K562 (cell line): ENCODE measurements around the gene VWF. TPM values are rescaled to one million over a fixed set of nuclear protein-coding genes. Genes with fewer than 3 reads are reported as not detected.
A peak's percentile ranks its signal among the peaks of the same experiment; 100 is the strongest.

ENCODE experiments used
- ATAC-seq: fragments of 200-7000 bp; cut with Tn5 transposase; 3 replicates; pipeline ENCODE4 v1.9.1; 2020; ENCODE audit warnings: moderate library complexity
- BruUV-seq: library from RNA; stranded (reverse); fragments of 400-500 nt; replicated peaks from 2 replicates; lab custom pipeline; 2021; lab: Mats Ljungman, UMichigan
- CTCF ChIA-PET: fragments of 300-600 bp; formaldehyde crosslinking; extraction: SDS; loops from one replicate; lab custom pipeline; 2021; ENCODE audit warnings: low intra/inter-chr PET ratio; lab: Yijun Ruan, JAX
- POLR2A ChIA-PET: fragments of 300-600, 350-650 bp; sonication (Branson Sonifier 250); formaldehyde crosslinking; extraction: SDS; loops from one replicate; lab custom pipeline; 2021; ENCODE audit warnings: antibody characterized with exemption, inconsistent platforms; lab: Yijun Ruan, JAX
- DNase-seq, 4 experiments: peaks; one replicate each; pipeline versions ENCODE4 v3.0.0 to v3.0.0-alpha.2; 2011 to 2018; ENCODE audit warnings: low spot score in 3 of 4, mixed read lengths in 3 of 4; ENCODE audit errors: extremely low read depth in 1 of 4
- FAIRE-seq: peaks from 2 replicates; lab custom pipeline; 2011; peaks lifted over from hg19 to GRCh38; lab: Jason Lieb, UNC
- H2AFZ ChIP-seq: 2 replicates; pipeline ENCODE4 v1.6.0; 2011; ENCODE audit warnings: low read depth, low read length, control low read depth, inconsistent platforms
- H3K27ac ChIP-seq: fragments of 200-600 bp; 3 replicates; pipeline ENCODE4 v1.8.0; 2011; ENCODE audit warnings: low read depth, mild to moderate bottlenecking, control low read depth, inconsistent platforms, low read length, moderate library complexity, mixed read lengths; ENCODE audit errors: extremely low read depth
- H3K27me3 ChIP-seq, 2 experiments: fragments of 300-600 bp in 1 of 2; 2 replicates in 1 of 2; 3 replicates in 1 of 2; pipeline versions ENCODE4 v1.6.0 to v1.8.0; 2011; ENCODE audit warnings: inconsistent platforms in 2 of 2, low read length in 2 of 2, mild to moderate bottlenecking in 1 of 2, mixed read lengths in 1 of 2, moderate library complexity in 1 of 2; ENCODE audit not compliant: control insufficient read depth in 2 of 2, insufficient read depth in 2 of 2
- H3K36me3 ChIP-seq: fragments of 300-600 bp; 3 replicates; pipeline ENCODE4 v1.8.0; 2011; ENCODE audit warnings: mild to moderate bottlenecking, low read length, inconsistent platforms; ENCODE audit not compliant: control insufficient read depth, insufficient read depth
- H3K4me1 ChIP-seq, 2 experiments: fragments of 200-600 bp in 1 of 2; replicated peaks in 1 of 2; 2 replicates in 1 of 2; 3 replicates in 1 of 2; pipeline versions ENCODE4 v1.5.1 to v1.8.0; 2011; ENCODE audit warnings: inconsistent platforms in 2 of 2, low read length in 2 of 2, mild to moderate bottlenecking in 1 of 2, mixed read lengths in 1 of 2, moderate library complexity in 1 of 2; ENCODE audit not compliant: control insufficient read depth in 2 of 2, insufficient read depth in 2 of 2
- H3K4me2 ChIP-seq: 2 replicates; pipeline ENCODE4 v1.6.1; 2011; ENCODE audit warnings: low read length, control low read depth, inconsistent platforms, mixed read lengths; ENCODE audit not compliant: insufficient read depth
- H3K4me3 ChIP-seq: fragments of 200-600 bp; sonication (generic), shearing (Covaris generic); 2 replicates; pipeline ENCODE4 v1.5.1; 2016; ENCODE audit warnings: control low read depth, inconsistent platforms
- H3K79me2 ChIP-seq: fragments of 200-600 bp; 3 replicates; pipeline ENCODE4 v1.8.0; 2011; ENCODE audit warnings: low read length, inconsistent platforms; ENCODE audit not compliant: control insufficient read depth, insufficient read depth
- H3K9ac ChIP-seq, 2 experiments: 2 replicates each; pipeline versions ENCODE4 v1.6.0 to v1.6.1; 2011; ENCODE audit warnings: low read depth in 2 of 2, low read length in 2 of 2, control low read depth in 1 of 2, inconsistent platforms in 1 of 2, mild to moderate bottlenecking in 1 of 2, mixed read lengths in 1 of 2; ENCODE audit not compliant: insufficient read depth in 1 of 2
- H3K9me1 ChIP-seq: one replicate; pipeline ENCODE4 v1.6.0; 2011; ENCODE audit warnings: inconsistent platforms, mild to moderate bottlenecking, low read length, moderate library complexity; ENCODE audit not compliant: control insufficient read depth, insufficient read depth
- H3K9me3 ChIP-seq: replicated peaks from 2 replicates; pipeline ENCODE4 v1.5.1; 2011; ENCODE audit warnings: low read depth, low read length, inconsistent platforms; ENCODE audit not compliant: control insufficient read depth, insufficient read depth
- H4K20me1 ChIP-seq: replicated peaks from 2 replicates; pipeline ENCODE4 v1.6.1; 2011; ENCODE audit warnings: low read length, inconsistent platforms, mixed read lengths; ENCODE audit not compliant: control insufficient read depth, insufficient read depth
- DMBX1 ChIP-seq: fragments of 250-450 bp; sonication (Bioruptor Pico); IDR thresholded peaks from 2 replicates; pipeline ENCODE4 v1.8.0; 2022; ENCODE audit warnings: inconsistent platforms, mild to moderate bottlenecking, moderate library complexity, borderline replicate concordance
- HNRNPK ChIP-seq: fragments of 200-400 bp; formaldehyde crosslinking; IDR thresholded peaks from one replicate; pipeline ENCODE4 v1.6.1; 2018; ENCODE audit warnings: mild to moderate bottlenecking, low read depth, low read length; ENCODE audit not compliant: poor library complexity, severe bottlenecking
- MAFG ChIP-seq: fragments of 450-650 bp; conservative IDR thresholded peaks from 2 replicates; pipeline ENCODE4 v1.6.1; 2016; ENCODE audit warnings: missing genetic modification characterization, missing compliant biosample characterization
- MTA2 ChIP-seq: fragments of 450-650 bp; IDR thresholded peaks from 2 replicates; pipeline ENCODE4 v1.6.1; 2016; ENCODE audit warnings: low read depth
- WGBS: fragments of 100-300 bp; shearing (Covaris generic); methylation state at CpG from one replicate; pipeline ENCODE4 v1.1.6; 2016; ENCODE audit warnings: low coverage, mixed read lengths; ENCODE audit not compliant: insufficient coverage; ENCODE audit errors: missing lambda C conversion rate; 5-methylcytosine and 5-hydroxymethylcytosine counted together
- in situ Hi-C: fragments of 300-500 bp; cut with MboI; formaldehyde crosslinking; loops from 4 replicates; pipeline ENCODE4 v1.15.0; 2018; ENCODE audit warnings: inconsistent platforms, mixed read lengths
- intact Hi-C: fragments of 100-400 bp; cut with micrococcal nuclease; formaldehyde crosslinking; loops from 2 replicates; pipeline ENCODE4 v1.14.2; 2022
- polyA plus RNA-seq, 8 experiments: library from polyadenylated mRNA; depleted of rRNA in 4 of 8; stranded (reverse) in 5 of 8; unstranded in 3 of 8; fragments of >200 nt; fragmentation: Nextera tagmentation in 2 of 8; fragmentation: Illumina TruSeq in 1 of 8; extraction: Ambion mirVana in 2 of 8; extraction: Trizol in 1 of 8; gene quantifications; 2 replicates each; pipeline versions ENCODE4 v1.2.1 to v1.2.3, GENCODE V29; 2011 to 2014; ENCODE audit warnings: inconsistent platforms in 1 of 8, missing spikeins in 1 of 8
- total RNA-seq, 7 experiments: library from RNA; depleted of rRNA in 6 of 7; stranded (reverse); fragments of >200 nt in 6 of 7; fragmentation: Illumina TruSeq in 2 of 7; extraction: Trizol in 2 of 7; gene quantifications; 2 replicates each; pipeline versions ENCODE4 v1.2.1 to v1.2.3, GENCODE V29; 2011 to 2021; ENCODE audit warnings: low replicate concordance in 1 of 7
- TF ChIP-seq, protein P1 (sequence below), 2 experiments: fragments of 450-650 bp in 1 of 2; sonication (generic) in 1 of 2; formaldehyde crosslinking; conservative IDR thresholded peaks; 2 replicates each; pipeline versions ENCODE4 v1.4.0 to v1.8.1; 2020 to 2022; ENCODE audit warnings: mild to moderate bottlenecking in 1 of 2, missing genetic modification reagents in 1 of 2
- TF ChIP-seq, protein P2 (sequence below): sonication (generic); formaldehyde crosslinking; IDR thresholded peaks from 2 replicates; pipeline ENCODE4 v1.9.0; 2022; ENCODE audit warnings: mild to moderate bottlenecking, missing genetic modification reagents
- TF ChIP-seq, protein P3 (sequence below), 2 experiments: fragments of 200-800 bp in 1 of 2; sonication (Bioruptor generic) in 1 of 2; sonication (generic) in 1 of 2; formaldehyde crosslinking in 1 of 2; IDR thresholded peaks in 1 of 2; conservative IDR thresholded peaks in 1 of 2; 2 replicates each; pipeline versions ENCODE4 v1.5.0 to v1.6.1; 2016 to 2020; ENCODE audit warnings: missing compliant biosample characterization in 1 of 2, missing genetic modification characterization in 1 of 2, missing genetic modification reagents in 1 of 2

Gene VWF
- total and polyA plus RNA-seq, 9 of the 15 experiments (the other 6 are each of a cell fraction or from before 2014, with no cell fraction given) = 0.53 TPM; not detected in 8

DNA sequence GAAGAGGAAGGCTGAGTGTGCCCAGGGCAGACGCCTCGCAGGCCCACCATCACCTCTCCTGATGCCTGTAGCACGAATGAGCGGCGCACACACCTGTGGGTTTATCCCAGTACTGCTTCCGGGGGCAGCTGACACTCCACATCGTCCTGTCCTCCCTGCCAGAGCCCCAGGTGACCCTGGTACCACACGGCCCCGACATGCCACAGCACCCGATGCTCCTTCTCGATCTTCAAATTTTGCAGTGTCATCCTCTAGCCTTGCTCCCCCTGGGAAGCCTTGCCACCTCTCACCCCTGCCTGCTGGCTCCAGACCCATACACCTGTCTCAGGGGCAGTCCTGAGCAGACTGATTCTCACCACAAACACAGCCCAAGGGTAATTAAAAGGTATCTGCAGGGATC, 220.0 kb downstream of the VWF start:
- ChIA-PET POLR2A (no interaction called here), CTCF (no interaction called here)
- H3K9ac ChIP-seq = no peak overlapping the region
- H3K4me2 ChIP-seq = no peak overlapping the region
- H3K4me3 ChIP-seq = no peak overlapping the region
- DNase-seq = no peak
- in situ Hi-C loops = no loop called here
- no TSS peak for BruUV-seq
- intact Hi-C loops = no loop called here
- WGBS = 0% methylated on average over 6 of the region's 11 CpGs
- no peaks in the 10 kb centered on the region for H4K20me1 ChIP-seq
- no peak for ATAC-seq
- H3K9me3 ChIP-seq = no peaks in the 10 kb centered on the region
- no peaks in the 10 kb centered on the region; a peak in 1 of 5 replicates for H3K27me3 ChIP-seq
- H3K27ac ChIP-seq = no peak overlapping the region
- no peak for FAIRE-seq
- no peaks in the 10 kb centered on the region for H3K79me2 ChIP-seq
- no peaks in the 10 kb centered on the region for H3K36me3 ChIP-seq
- no peaks in the 10 kb centered on the region for H3K4me1 ChIP-seq
- TF ChIP-seq MTA2 (no peak), MAFG (tag) (0 out of 2 replicates have a peak, but pooled peaks have one; percentile 7)
- TF ChIP-seq, protein P1, sequence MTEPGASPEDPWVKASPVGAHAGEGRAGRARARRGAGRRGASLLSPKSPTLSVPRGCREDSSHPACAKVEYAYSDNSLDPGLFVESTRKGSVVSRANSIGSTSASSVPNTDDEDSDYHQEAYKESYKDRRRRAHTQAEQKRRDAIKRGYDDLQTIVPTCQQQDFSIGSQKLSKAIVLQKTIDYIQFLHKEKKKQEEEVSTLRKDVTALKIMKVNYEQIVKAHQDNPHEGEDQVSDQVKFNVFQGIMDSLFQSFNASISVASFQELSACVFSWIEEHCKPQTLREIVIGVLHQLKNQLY (CRISPR knock-in tag; conservative IDR thresholded peaks at IDR 0.05) = no peak
- TF ChIP-seq, protein P2, sequence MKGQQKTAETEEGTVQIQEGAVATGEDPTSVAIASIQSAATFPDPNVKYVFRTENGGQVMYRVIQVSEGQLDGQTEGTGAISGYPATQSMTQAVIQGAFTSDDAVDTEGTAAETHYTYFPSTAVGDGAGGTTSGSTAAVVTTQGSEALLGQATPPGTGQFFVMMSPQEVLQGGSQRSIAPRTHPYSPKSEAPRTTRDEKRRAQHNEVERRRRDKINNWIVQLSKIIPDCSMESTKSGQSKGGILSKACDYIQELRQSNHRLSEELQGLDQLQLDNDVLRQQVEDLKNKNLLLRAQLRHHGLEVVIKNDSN (CRISPR knock-in tag) = no peak
- no peaks in the 10 kb centered on the region for H3K9me1 ChIP-seq
- H2AFZ ChIP-seq = no peak overlapping the region

DNA sequence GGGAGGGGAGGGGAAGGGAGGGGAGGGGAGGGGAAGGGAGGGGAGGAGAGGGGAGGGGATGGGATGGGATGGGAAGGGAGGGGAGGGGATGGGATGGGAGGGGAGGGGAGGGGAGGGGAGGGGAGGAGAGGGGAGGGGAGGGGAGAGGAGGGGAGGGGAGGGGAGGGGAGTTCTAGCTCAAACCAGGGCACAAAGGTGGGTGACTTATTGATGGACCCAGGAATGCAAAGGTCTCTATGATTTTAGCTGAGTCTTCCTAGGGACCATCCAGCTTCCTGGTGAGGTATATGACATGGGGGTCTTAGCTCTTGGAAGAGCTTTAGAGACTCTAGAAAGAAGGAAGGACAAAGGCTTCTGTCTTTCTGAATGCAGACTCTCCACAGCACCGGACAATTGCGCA, 221.7 kb downstream of the VWF start:
- Histone ChIP-seq H2AFZ (no peak overlapping the region), H3K36me3 (no peaks in the 10 kb centered on the region), H3K9me3 (no peaks in the 10 kb centered on the region), H3K9ac (no peak overlapping the region), H3K4me3 (no peak overlapping the region), H3K4me2 (no peak overlapping the region), H3K27ac (no peak overlapping the region), H4K20me1 (no peaks in the 10 kb centered on the region), H3K9me1 (no peaks in the 10 kb centered on the region), H3K79me2 (no peaks in the 10 kb centered on the region), H3K4me1 (no peaks in the 10 kb centered on the region), H3K27me3 (no peaks in the 10 kb centered on the region; a peak in 1 of 5 replicates)
- TF ChIP-seq DMBX1 (CRISPR knock-in tag) = no peak
- TF ChIP-seq, protein P3, sequence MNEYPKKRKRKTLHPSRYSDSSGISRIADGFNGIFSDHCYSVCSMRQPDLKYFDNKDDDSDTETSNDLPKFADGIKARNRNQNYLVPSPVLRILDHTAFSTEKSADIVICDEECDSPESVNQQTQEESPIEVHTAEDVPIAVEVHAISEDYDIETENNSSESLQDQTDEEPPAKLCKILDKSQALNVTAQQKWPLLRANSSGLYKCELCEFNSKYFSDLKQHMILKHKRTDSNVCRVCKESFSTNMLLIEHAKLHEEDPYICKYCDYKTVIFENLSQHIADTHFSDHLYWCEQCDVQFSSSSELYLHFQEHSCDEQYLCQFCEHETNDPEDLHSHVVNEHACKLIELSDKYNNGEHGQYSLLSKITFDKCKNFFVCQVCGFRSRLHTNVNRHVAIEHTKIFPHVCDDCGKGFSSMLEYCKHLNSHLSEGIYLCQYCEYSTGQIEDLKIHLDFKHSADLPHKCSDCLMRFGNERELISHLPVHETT (CRISPR knock-in tag; conservative IDR thresholded peaks at IDR 0.05 in 1 of 2, IDR thresholded peaks at IDR 0.05 in 1 of 2) = no peak
- peak; percentile 29 for TF ChIP-seq HNRNPK
- ATAC-seq (no peak), DNase-seq (no peak), FAIRE-seq (no peak)
- POLR2A ChIA-PET = no interaction called here
- CTCF ChIA-PET = no interaction called here
- no TSS peak for BruUV-seq
- intact Hi-C loops = no loop called here
- in situ Hi-C loops = no loop called here
- WGBS = 4% methylated on average over 2 of the region's 2 CpGs
